NCI-H82 (cell line): ENCODE data around the gene USF2.

ENCODE experiments used
- DNase-seq: peaks from one replicate; lab custom pipeline; 2025; lab: John Stamatoyannopoulos, UW

The USF2 gene

GRCh38 chr19:35299523-35300338, 31.0 kb downstream of the USF2 start:
- peak; percentile 43 for DNase-seq

GRCh38 chr19:35300339-35300649, 31.5 kb downstream of the USF2 start:
- DNase-seq, result no peak

- no peak for DNase-seq
Measured at GRCh38 chr19:35301961-35302360, 33.2 kb downstream of the USF2 start.

GRCh38 chr19:35302446-35302845, 33.7 kb downstream of the USF2 start:
- DNase-seq, result no peak

- no peak for DNase-seq
Measured at GRCh38 chr19:35303357-35303915, 34.7 kb downstream of the USF2 start.

GRCh38 chr19:35304036-35304435, 35.3 kb downstream of the USF2 start:
- DNase-seq, result no peak

- no peak for DNase-seq
Measured at GRCh38 chr19:35305181-35305580, 36.4 kb downstream of the USF2 start.

- peak; percentile 47 for DNase-seq
Measured at GRCh38 chr19:35306473-35307246, 37.9 kb downstream of the USF2 start.

- DNase-seq, result no peak
Measured at GRCh38 chr19:35307931-35308330, 39.2 kb downstream of the USF2 start.

GRCh38 chr19:35308910-35309309, 40.1 kb downstream of the USF2 start:
- DNase-seq, result no peak

- DNase-seq, result no peak
Measured at GRCh38 chr19:35309481-35310279, 40.9 kb downstream of the USF2 start.

GRCh38 chr19:35310331-35310730, 41.6 kb downstream of the USF2 start:
- no peak for DNase-seq

- no peak for DNase-seq
Measured at GRCh38 chr19:35310811-35311465, 42.2 kb downstream of the USF2 start.

GRCh38 chr19:35311901-35312665, 43.3 kb downstream of the USF2 start:
- no peak for DNase-seq

GRCh38 chr19:35313587-35313986, 44.8 kb downstream of the USF2 start:
- no peak for DNase-seq

- no peak for DNase-seq
Measured at GRCh38 chr19:35314031-35314430, 45.3 kb downstream of the USF2 start.

GRCh38 chr19:35314858-35315470, 46.2 kb downstream of the USF2 start:
- DNase-seq, result no peak

GRCh38 chr19:35315883-35316282, 47.1 kb downstream of the USF2 start:
- no peak for DNase-seq

- DNase-seq, result no peak
Measured at GRCh38 chr19:35316560-35316959, 47.8 kb downstream of the USF2 start.

GRCh38 chr19:35317464-35318043, 48.8 kb downstream of the USF2 start:
- no peak for DNase-seq
